IMR-90 (cell line): ENCODE data around the gene SLC35B4. TPM values are rescaled to one million over a fixed set of nuclear protein-coding genes. Genes with fewer than 3 reads are reported as not detected.

Experiments used
- ATAC-seq: fragments of 200-7000 bp; cut with Tn5 transposase; 2 replicates; pipeline ENCODE4 v1.9.1; 2020; ENCODE audit warnings: low read depth, mild to moderate bottlenecking, moderate library complexity
- BruUV-seq: library from RNA; stranded (reverse); fragments of 400-500 nt; replicated peaks from 2 replicates; lab custom pipeline; 2021; lab: Mats Ljungman, UMichigan
- CTCF ChIA-PET: fragments of 300-600 bp; formaldehyde crosslinking; extraction: SDS; loops from one replicate; lab custom pipeline; 2021; ENCODE audit warnings: antibody characterized with exemption; lab: Yijun Ruan, JAX
- POLR2A ChIA-PET: fragments of 300-600 bp; sonication (Branson Sonifier 250); formaldehyde crosslinking; loops from one replicate; lab custom pipeline; 2022; ENCODE audit warnings: antibody characterized with exemption; ENCODE audit not compliant: unreplicated experiment; lab: Charles Lee
- DNase-seq: peaks from one replicate; pipeline ENCODE4 v3.0.0; 2013
- H2AFZ ChIP-seq: replicated peaks from 2 replicates; pipeline ENCODE3; 2013; ENCODE audit warnings: low read length, mild to moderate bottlenecking; ENCODE audit not compliant: poor library complexity
- H2AK5ac ChIP-seq: 2 replicates; pipeline ENCODE4 v1.6.1; 2013; ENCODE audit warnings: low read depth, low read length, inconsistent platforms
- H2AK9ac ChIP-seq: replicated peaks from 2 replicates; pipeline ENCODE3; 2013; ENCODE audit warnings: mild to moderate bottlenecking, low read depth, low read length, moderate library complexity; ENCODE audit not compliant: poor library complexity
- H2BK120ac ChIP-seq: 2 replicates; pipeline ENCODE4 v1.6.1; 2013; ENCODE audit warnings: low read depth, low read length, inconsistent platforms
- H2BK15ac ChIP-seq: 3 replicates; pipeline ENCODE4 v1.6.1; 2013; ENCODE audit warnings: low read depth, low read length, inconsistent platforms
- H2BK20ac ChIP-seq: 2 replicates; pipeline ENCODE4 v1.6.1; 2013; ENCODE audit warnings: low read depth, mild to moderate bottlenecking, inconsistent platforms, low read length, moderate library complexity
- H2BK5ac ChIP-seq: 2 replicates; pipeline ENCODE4 v1.6.1; 2013; ENCODE audit warnings: mild to moderate bottlenecking, low read depth, low read length, inconsistent platforms; ENCODE audit not compliant: poor library complexity, severe bottlenecking
- H3K14ac ChIP-seq: replicated peaks from 2 replicates; pipeline ENCODE4 v1.6.1; 2013; ENCODE audit warnings: low read depth, low read length, inconsistent platforms
- H3K18ac ChIP-seq: 2 replicates; pipeline ENCODE4 v1.6.1; 2013; ENCODE audit warnings: low read depth, low read length, control low read depth
- H3K23ac ChIP-seq: 2 replicates; pipeline ENCODE4 v1.6.1; 2013; ENCODE audit warnings: low read depth, low read length, inconsistent platforms
- H3K27ac ChIP-seq: 2 replicates; pipeline ENCODE4 v1.5.1; 2013; ENCODE audit warnings: mild to moderate bottlenecking, control low read depth, low read length; ENCODE audit not compliant: insufficient read depth
- H3K27me3 ChIP-seq: 2 replicates; pipeline ENCODE4 v1.6.1; 2013; ENCODE audit warnings: low read length; ENCODE audit not compliant: control insufficient read depth, insufficient read depth
- H3K36me3 ChIP-seq: 2 replicates; pipeline ENCODE4 v1.6.1; 2013; ENCODE audit warnings: low read length, mixed read lengths; ENCODE audit not compliant: control insufficient read depth, insufficient read depth
- H3K4ac ChIP-seq: 2 replicates; pipeline ENCODE4 v1.6.1; 2013; ENCODE audit warnings: low read depth, low read length, inconsistent platforms
- H3K4me1 ChIP-seq: 2 replicates; pipeline ENCODE4 v1.6.1; 2013; ENCODE audit warnings: low read length, mixed read lengths; ENCODE audit not compliant: control insufficient read depth, insufficient read depth
- H3K4me2 ChIP-seq: 2 replicates; pipeline ENCODE4 v1.6.1; 2013; ENCODE audit warnings: low read depth, mild to moderate bottlenecking, control low read depth, low read length, moderate library complexity
- H3K4me3 ChIP-seq: 2 replicates; pipeline ENCODE4 v1.5.1; 2013; ENCODE audit warnings: low read depth, mild to moderate bottlenecking, control low read depth, low read length, moderate library complexity; ENCODE audit not compliant: insufficient read depth
- H3K56ac ChIP-seq: 2 replicates; pipeline ENCODE4 v1.6.1; 2013; ENCODE audit warnings: low read length, inconsistent platforms; ENCODE audit not compliant: insufficient read depth; ENCODE audit errors: extremely low read depth
- H3K79me1 ChIP-seq, 2 experiments: 2 replicates each; pipeline ENCODE4 v1.6.1; 2013; ENCODE audit warnings: low read length in 2 of 2, inconsistent platforms in 1 of 2, low read depth in 1 of 2
- H3K9ac ChIP-seq: 2 replicates; pipeline ENCODE4 v1.6.1; 2013; ENCODE audit warnings: low read depth, low read length, control low read depth
- H3K9me1 ChIP-seq: 2 replicates; pipeline ENCODE4 v1.6.1; 2013; ENCODE audit warnings: low read length, inconsistent platforms; ENCODE audit not compliant: insufficient read depth
- H3K9me3 ChIP-seq: 2 replicates; pipeline ENCODE4 v1.6.1; 2013; ENCODE audit warnings: low read length; ENCODE audit not compliant: control insufficient read depth, insufficient read depth
- H4K20me1 ChIP-seq: 2 replicates; pipeline ENCODE4 v1.6.1; 2013; ENCODE audit warnings: low read length, inconsistent platforms; ENCODE audit not compliant: insufficient read depth
- H4K5ac ChIP-seq: 2 replicates; pipeline ENCODE4 v1.6.1; 2013; ENCODE audit warnings: mild to moderate bottlenecking, low read depth, low read length, control low read depth
- H4K8ac ChIP-seq, 2 experiments: 2 replicates each; pipeline ENCODE4 v1.6.1; 2013; ENCODE audit warnings: low read depth in 2 of 2, low read length in 2 of 2, control low read depth in 1 of 2, inconsistent platforms in 1 of 2
- H4K91ac ChIP-seq: 2 replicates; pipeline ENCODE4 v1.6.1; 2013; ENCODE audit warnings: low read depth, low read length, inconsistent platforms; ENCODE audit not compliant: insufficient read depth
- BHLHE40 ChIP-seq: fragments of 150-350 bp; IDR thresholded peaks from 2 replicates; pipeline ENCODE4 v1.6.1; 2016; ENCODE audit warnings: mild to moderate bottlenecking, low read depth, low read length
- CEBPB ChIP-seq: IDR thresholded peaks from 2 replicates; pipeline ENCODE4 v1.6.1; 2012; ENCODE audit warnings: low read depth, low read length, improper control_type of control experiment
- CHD1 ChIP-seq: IDR thresholded peaks from 2 replicates; pipeline ENCODE4 v1.6.1; 2012; ENCODE audit warnings: low read depth, low read length, improper control_type of control experiment
- FOS ChIP-seq: fragments of 150-350 bp; IDR thresholded peaks from 2 replicates; pipeline ENCODE4 v1.6.1; 2016; ENCODE audit warnings: low read depth, low read length
- MAFK ChIP-seq: IDR thresholded peaks from 2 replicates; pipeline ENCODE4 v1.6.1; 2012; ENCODE audit warnings: low read depth, low read length, improper control_type of control experiment
- MAZ ChIP-seq: IDR thresholded peaks from 2 replicates; pipeline ENCODE4 v1.6.1; 2012; ENCODE audit warnings: low read depth, mild to moderate bottlenecking, low read length, improper control_type of control experiment, moderate library complexity, borderline replicate concordance
- MXI1 ChIP-seq: IDR thresholded peaks from 2 replicates; pipeline ENCODE4 v1.6.1; 2012; ENCODE audit warnings: low read depth, mild to moderate bottlenecking, low read length, moderate library complexity, borderline replicate concordance
- NFE2L2 ChIP-seq: fragments of 150-350 bp; IDR thresholded peaks from 2 replicates; pipeline ENCODE4 v1.6.1; 2016; ENCODE audit warnings: low read depth, mild to moderate bottlenecking, low read length
- POLR2A ChIP-seq: IDR thresholded peaks from 2 replicates; pipeline ENCODE4 v1.6.1; 2012; ENCODE audit warnings: mild to moderate bottlenecking, low read depth, low read length
- RAD21 ChIP-seq: IDR thresholded peaks from 2 replicates; pipeline ENCODE4 v1.6.1; 2012; ENCODE audit warnings: low read length, improper control_type of control experiment
- RCOR1 ChIP-seq: IDR thresholded peaks from 2 replicates; pipeline ENCODE4 v1.6.1; 2012; ENCODE audit warnings: mild to moderate bottlenecking, low read length, improper control_type of control experiment; ENCODE audit not compliant: insufficient replicate concordance
- RFX5 ChIP-seq: IDR thresholded peaks from 2 replicates; pipeline ENCODE4 v1.8.0; 2012; ENCODE audit warnings: low read depth, mild to moderate bottlenecking, low read length, moderate library complexity
- SMC3 ChIP-seq: fragments of 150-350 bp; IDR thresholded peaks from 2 replicates; pipeline ENCODE4 v1.6.1; 2016; ENCODE audit warnings: low read depth, mild to moderate bottlenecking, antibody characterized with exemption, low read length, moderate library complexity
- dilution Hi-C: fragments of 300-500 bp; cut with HindIII; formaldehyde crosslinking; loops from one replicate; pipeline ENCODE4 v1.14.3; 2018; ENCODE audit warnings: low sequenced_read_pairs; ENCODE audit not compliant: unreplicated experiment
- in situ Hi-C: fragments of 300-500 bp; cut with MboI; formaldehyde crosslinking; loops from 3 replicates; pipeline ENCODE4 v1.14.3; 2019; ENCODE audit warnings: low sequenced_read_pairs, inconsistent platforms, mixed read lengths
- intact Hi-C: fragments of 100-400 bp; cut with micrococcal nuclease; formaldehyde crosslinking; loops from 2 replicates; pipeline ENCODE4 v1.10.0; 2022
- polyA plus RNA-seq, 3 experiments: library from polyadenylated mRNA; depleted of rRNA; stranded (reverse); fragments of >200 nt; gene quantifications; 2 replicates each; pipeline ENCODE4 v1.2.3, GENCODE V29; 2012; ENCODE audit warnings: low replicate concordance in 1 of 3
- total RNA-seq: library from RNA; depleted of rRNA; stranded (reverse); fragments of >200 nt; gene quantifications from 2 replicates; pipeline ENCODE4 v1.2.3, GENCODE V29; 2012
- TF ChIP-seq, protein P1 (sequence below): fragments of 150-350 bp; IDR thresholded peaks from 2 replicates; pipeline ENCODE4 v1.6.1; 2016; ENCODE audit warnings: low read depth, mild to moderate bottlenecking, low read length, moderate library complexity, borderline replicate concordance
- TF ChIP-seq, protein P2 (sequence below): conservative IDR thresholded peaks from 2 replicates; pipeline ENCODE4 v1.5.1; 2012; ENCODE audit warnings: mild to moderate bottlenecking, low read depth, low read length, improper control_type of control experiment
- TF ChIP-seq, protein P3 (sequence below): fragments of 150-350 bp; IDR thresholded peaks from 2 replicates; pipeline ENCODE4 v1.6.1; 2017; ENCODE audit warnings: mild to moderate bottlenecking, antibody characterized with exemption, low read length, low read depth

The SLC35B4 gene
- total and polyA plus RNA-seq, 2 of the 4 experiments (the other 2 are of a cell fraction): 10.0 to 15.6 TPM

DNA sequence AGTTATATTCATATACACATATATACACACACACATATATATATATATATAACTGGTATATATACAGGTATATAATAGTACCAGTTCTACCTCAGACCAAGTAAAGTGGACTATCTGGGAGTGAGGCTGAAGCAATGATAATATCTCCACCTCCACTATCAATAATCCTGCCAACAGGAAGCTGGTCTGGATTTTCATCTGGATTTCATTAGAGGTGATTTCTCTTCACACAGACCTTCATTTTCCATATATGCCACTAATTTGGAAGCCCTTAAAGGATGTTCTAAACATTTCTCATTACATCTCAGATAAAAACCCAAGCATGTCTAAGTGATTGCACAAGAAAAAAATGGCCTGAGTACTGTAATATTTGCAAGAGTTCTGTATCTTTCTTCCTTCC, 1.7 kb upstream of the SLC35B4 start:
- POLR2A ChIA-PET: no interaction called here
- H3K9ac ChIP-seq: no peak overlapping the region
- no peak overlapping the region for H4K8ac ChIP-seq
- ATAC-seq: no peak
- H3K27ac ChIP-seq: no peak overlapping the region
- no peak overlapping the region for H2BK5ac ChIP-seq
- H2BK20ac ChIP-seq: no peak overlapping the region
- dilution Hi-C loops (no loop called here), intact Hi-C loops (no loop called here), in situ Hi-C loops (no loop called here)
- H3K4ac ChIP-seq: no peak overlapping the region
- no peak overlapping the region for H3K18ac ChIP-seq
- no peak overlapping the region for H3K23ac ChIP-seq
- no peak overlapping the region for H3K56ac ChIP-seq
- no peak overlapping the region for H2AK5ac ChIP-seq
- 0 out of 2 replicates have a peak, but pooled peaks cover 3% of the 10 kb centered on the region for H3K9me1 ChIP-seq
- no peak overlapping the region for H2BK120ac ChIP-seq
- no peak overlapping the region for H2AFZ ChIP-seq
- DNase-seq: no peak
- no peaks in the 10 kb centered on the region for H3K9me3 ChIP-seq
- TF ChIP-seq RCOR1 (no peak), CHD1 (no peak), RFX5 (no peak), FOS (no peak), NFE2L2 (no peak), POLR2A (no peak), BHLHE40 (no peak), MAZ (no peak), SMC3 (no peak), RAD21 (no peak), MAFK (no peak), CEBPB (no peak), MXI1 (no peak)
- TF ChIP-seq, protein P1, sequence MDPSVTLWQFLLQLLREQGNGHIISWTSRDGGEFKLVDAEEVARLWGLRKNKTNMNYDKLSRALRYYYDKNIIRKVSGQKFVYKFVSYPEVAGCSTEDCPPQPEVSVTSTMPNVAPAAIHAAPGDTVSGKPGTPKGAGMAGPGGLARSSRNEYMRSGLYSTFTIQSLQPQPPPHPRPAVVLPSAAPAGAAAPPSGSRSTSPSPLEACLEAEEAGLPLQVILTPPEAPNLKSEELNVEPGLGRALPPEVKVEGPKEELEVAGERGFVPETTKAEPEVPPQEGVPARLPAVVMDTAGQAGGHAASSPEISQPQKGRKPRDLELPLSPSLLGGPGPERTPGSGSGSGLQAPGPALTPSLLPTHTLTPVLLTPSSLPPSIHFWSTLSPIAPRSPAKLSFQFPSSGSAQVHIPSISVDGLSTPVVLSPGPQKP: no peak
- TF ChIP-seq, protein P2, sequence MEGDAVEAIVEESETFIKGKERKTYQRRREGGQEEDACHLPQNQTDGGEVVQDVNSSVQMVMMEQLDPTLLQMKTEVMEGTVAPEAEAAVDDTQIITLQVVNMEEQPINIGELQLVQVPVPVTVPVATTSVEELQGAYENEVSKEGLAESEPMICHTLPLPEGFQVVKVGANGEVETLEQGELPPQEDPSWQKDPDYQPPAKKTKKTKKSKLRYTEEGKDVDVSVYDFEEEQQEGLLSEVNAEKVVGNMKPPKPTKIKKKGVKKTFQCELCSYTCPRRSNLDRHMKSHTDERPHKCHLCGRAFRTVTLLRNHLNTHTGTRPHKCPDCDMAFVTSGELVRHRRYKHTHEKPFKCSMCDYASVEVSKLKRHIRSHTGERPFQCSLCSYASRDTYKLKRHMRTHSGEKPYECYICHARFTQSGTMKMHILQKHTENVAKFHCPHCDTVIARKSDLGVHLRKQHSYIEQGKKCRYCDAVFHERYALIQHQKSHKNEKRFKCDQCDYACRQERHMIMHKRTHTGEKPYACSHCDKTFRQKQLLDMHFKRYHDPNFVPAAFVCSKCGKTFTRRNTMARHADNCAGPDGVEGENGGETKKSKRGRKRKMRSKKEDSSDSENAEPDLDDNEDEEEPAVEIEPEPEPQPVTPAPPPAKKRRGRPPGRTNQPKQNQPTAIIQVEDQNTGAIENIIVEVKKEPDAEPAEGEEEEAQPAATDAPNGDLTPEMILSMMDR: no peak
- TF ChIP-seq, protein P3, sequence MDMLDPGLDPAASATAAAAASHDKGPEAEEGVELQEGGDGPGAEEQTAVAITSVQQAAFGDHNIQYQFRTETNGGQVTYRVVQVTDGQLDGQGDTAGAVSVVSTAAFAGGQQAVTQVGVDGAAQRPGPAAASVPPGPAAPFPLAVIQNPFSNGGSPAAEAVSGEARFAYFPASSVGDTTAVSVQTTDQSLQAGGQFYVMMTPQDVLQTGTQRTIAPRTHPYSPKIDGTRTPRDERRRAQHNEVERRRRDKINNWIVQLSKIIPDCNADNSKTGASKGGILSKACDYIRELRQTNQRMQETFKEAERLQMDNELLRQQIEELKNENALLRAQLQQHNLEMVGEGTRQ: no peak
- no peak overlapping the region for H2BK15ac ChIP-seq
- no peaks in the 10 kb centered on the region for H4K20me1 ChIP-seq
- H3K4me3 ChIP-seq: no peak overlapping the region
- no peak overlapping the region for H2AK9ac ChIP-seq
- no peak overlapping the region for H3K14ac ChIP-seq
- CTCF ChIA-PET: no interaction called here
- no peak overlapping the region for H3K4me2 ChIP-seq
- H4K5ac ChIP-seq: no peak overlapping the region
- peaks cover 2% of the 10 kb centered on the region; the same call in 1 of the 2 replicates for H3K27me3 ChIP-seq
- H3K36me3 ChIP-seq: no peaks in the 10 kb centered on the region
- H3K4me1 ChIP-seq: peaks cover 5% of the 10 kb centered on the region
- H4K91ac ChIP-seq: no peak overlapping the region
- BruUV-seq: no TSS peak
- peaks cover 10 to 11% of the 10 kb centered on the region in 2 experiments; a peak in 3 of 4 replicates for H3K79me1 ChIP-seq
